ENCODE data around the gene ZNF154.

ZNF154 gene

DNA sequence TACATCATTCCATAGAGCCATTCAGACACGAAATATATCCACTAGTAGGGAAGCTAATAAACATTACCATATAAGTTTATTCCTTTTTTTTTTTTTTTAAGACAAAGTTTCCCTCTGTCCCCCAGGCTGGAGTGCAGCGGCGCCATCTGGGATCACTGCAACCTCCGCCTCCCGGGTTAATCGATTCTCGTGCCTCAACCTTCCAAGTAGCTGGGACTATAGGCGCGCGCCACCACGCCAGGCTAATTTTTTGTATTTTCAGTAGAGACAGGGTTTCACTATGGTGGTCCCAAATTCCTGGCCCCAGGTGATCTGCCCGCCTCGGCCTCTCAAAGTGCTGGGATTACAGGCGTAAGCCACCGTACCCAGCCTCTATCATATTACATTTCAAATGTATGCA is 612 bp upstream of the ZNF154 start:
- no peak overlapping the region for H3K4me2 ChIP-seq (ENCODE audit: insufficient read depth, low read length)
- H4K20me1 ChIP-seq (ENCODE audit: insufficient read depth, low read length): no peaks in the 10 kb centered on the region
- H3K36me3 ChIP-seq (ENCODE audit: insufficient read depth, low read length): peaks cover 12% of the 10 kb centered on the region; the same call in 1 of the 2 replicates
- H3K9me3 ChIP-seq (ENCODE audit: insufficient read depth, low read length, severe bottlenecking): no peaks in the 10 kb centered on the region
- no peak overlapping the region for H3K27ac ChIP-seq (ENCODE audit: low read length)
- peaks cover 5% of the 10 kb centered on the region; the same call in 1 of the 2 replicates for H3K79me2 ChIP-seq (ENCODE audit: insufficient read depth, low read length)
- no peaks in the 10 kb centered on the region for H3K4me1 ChIP-seq (ENCODE audit: insufficient read depth, low read length)
- H2AFZ ChIP-seq (ENCODE audit: low read depth, low read length): no peak overlapping the region
- no peak overlapping the region for H3K9ac ChIP-seq (ENCODE audit: low read depth, low read length)
- ATAC-seq (ENCODE audit: insufficient read depth, low read depth) (no peak), DNase-seq (no peak)
- H3K4me3 ChIP-seq (ENCODE audit: low read depth in 1 of 2, low read length in 2 of 2): no peak overlapping the region
- H3K27me3 ChIP-seq (ENCODE audit: insufficient read depth, low read length, poor library complexity): no peaks in the 10 kb centered on the region
- TF ChIP-seq, protein P1, sequence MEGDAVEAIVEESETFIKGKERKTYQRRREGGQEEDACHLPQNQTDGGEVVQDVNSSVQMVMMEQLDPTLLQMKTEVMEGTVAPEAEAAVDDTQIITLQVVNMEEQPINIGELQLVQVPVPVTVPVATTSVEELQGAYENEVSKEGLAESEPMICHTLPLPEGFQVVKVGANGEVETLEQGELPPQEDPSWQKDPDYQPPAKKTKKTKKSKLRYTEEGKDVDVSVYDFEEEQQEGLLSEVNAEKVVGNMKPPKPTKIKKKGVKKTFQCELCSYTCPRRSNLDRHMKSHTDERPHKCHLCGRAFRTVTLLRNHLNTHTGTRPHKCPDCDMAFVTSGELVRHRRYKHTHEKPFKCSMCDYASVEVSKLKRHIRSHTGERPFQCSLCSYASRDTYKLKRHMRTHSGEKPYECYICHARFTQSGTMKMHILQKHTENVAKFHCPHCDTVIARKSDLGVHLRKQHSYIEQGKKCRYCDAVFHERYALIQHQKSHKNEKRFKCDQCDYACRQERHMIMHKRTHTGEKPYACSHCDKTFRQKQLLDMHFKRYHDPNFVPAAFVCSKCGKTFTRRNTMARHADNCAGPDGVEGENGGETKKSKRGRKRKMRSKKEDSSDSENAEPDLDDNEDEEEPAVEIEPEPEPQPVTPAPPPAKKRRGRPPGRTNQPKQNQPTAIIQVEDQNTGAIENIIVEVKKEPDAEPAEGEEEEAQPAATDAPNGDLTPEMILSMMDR (IDR thresholded peaks at IDR 0.05; ENCODE audit: borderline replicate concordance, extremely low read depth, low read length, poor library complexity, severe bottlenecking): no peak
- no peak for TF ChIP-seq EZH2 (IDR thresholded peaks at IDR 0.05; ENCODE audit: borderline replicate concordance, low read depth, low read length, severe bottlenecking)

DNA sequence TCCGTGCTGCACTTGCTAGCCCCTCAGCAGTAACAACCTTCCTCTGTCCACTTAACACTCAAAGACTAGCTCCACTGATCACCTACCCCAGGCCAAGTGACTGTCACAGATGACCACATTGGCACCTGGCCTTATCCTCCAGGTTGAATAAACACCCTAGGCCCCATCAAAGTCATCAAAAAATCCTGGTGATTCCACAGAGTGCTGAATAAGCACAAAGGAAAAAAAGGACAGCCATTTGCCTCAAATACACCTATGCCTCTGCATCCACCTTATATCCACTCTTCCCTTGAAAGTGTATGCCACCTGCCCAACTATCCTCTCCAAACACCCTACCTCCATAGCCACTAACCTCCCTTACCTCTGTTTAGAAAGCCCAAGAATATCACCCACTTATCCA is 2.7 kb downstream of the ZNF154 start:
- Histone ChIP-seq H3K4me1 (ENCODE audit: insufficient read depth, low read length) (no peaks in the 10 kb centered on the region), H3K4me2 (ENCODE audit: insufficient read depth, low read length) (no peak overlapping the region), H2AFZ (ENCODE audit: low read depth, low read length) (no peak overlapping the region), H3K36me3 (ENCODE audit: insufficient read depth, low read length) (0 out of 2 replicates have a peak, but pooled peaks cover 2% of the 10 kb centered on the region), H3K4me3 (ENCODE audit: low read depth in 1 of 2, low read length in 2 of 2) (no peak overlapping the region), H3K27me3 (ENCODE audit: insufficient read depth, low read length, poor library complexity) (no peaks in the 10 kb centered on the region), H4K20me1 (ENCODE audit: insufficient read depth, low read length) (no peaks in the 10 kb centered on the region), H3K27ac (ENCODE audit: low read length) (no peak overlapping the region), H3K79me2 (ENCODE audit: insufficient read depth, low read length) (peaks cover 6% of the 10 kb centered on the region; the same call in 1 of the 2 replicates), H3K9me3 (ENCODE audit: insufficient read depth, low read length, severe bottlenecking) (no peaks in the 10 kb centered on the region), H3K9ac (ENCODE audit: low read depth, low read length) (no peak overlapping the region)
- ATAC-seq (ENCODE audit: insufficient read depth, low read depth) (no peak), DNase-seq (no peak)
- TF ChIP-seq EZH2 (IDR thresholded peaks at IDR 0.05; ENCODE audit: borderline replicate concordance, low read depth, low read length, severe bottlenecking): no peak
- TF ChIP-seq, protein P1 (IDR thresholded peaks at IDR 0.05; ENCODE audit: borderline replicate concordance, extremely low read depth, low read length, poor library complexity, severe bottlenecking): no peak

- H3K27ac ChIP-seq (ENCODE audit: low read length): no peak overlapping the region
- TF ChIP-seq, protein P1 (IDR thresholded peaks at IDR 0.05; ENCODE audit: borderline replicate concordance, extremely low read depth, low read length, poor library complexity, severe bottlenecking): no peak
- TF ChIP-seq EZH2 (IDR thresholded peaks at IDR 0.05; ENCODE audit: borderline replicate concordance, low read depth, low read length, severe bottlenecking): no peak
- H3K9me3 ChIP-seq (ENCODE audit: insufficient read depth, low read length, severe bottlenecking): no peaks in the 10 kb centered on the region
- no peak overlapping the region for H2AFZ ChIP-seq (ENCODE audit: low read depth, low read length)
- H3K9ac ChIP-seq (ENCODE audit: low read depth, low read length): no peak overlapping the region
- peaks cover 2% of the 10 kb centered on the region; the same call in 1 of the 2 replicates for H4K20me1 ChIP-seq (ENCODE audit: insufficient read depth, low read length)
- H3K36me3 ChIP-seq (ENCODE audit: insufficient read depth, low read length): no peaks in the 10 kb centered on the region
- H3K79me2 ChIP-seq (ENCODE audit: insufficient read depth, low read length): peaks cover 12% of the 10 kb centered on the region
- no peak overlapping the region for H3K4me3 ChIP-seq (ENCODE audit: low read depth in 1 of 2, low read length in 2 of 2)
- DNase-seq (no peak), ATAC-seq (ENCODE audit: insufficient read depth, low read depth) (no peak)
- H3K27me3 ChIP-seq (ENCODE audit: insufficient read depth, low read length, poor library complexity): no peaks in the 10 kb centered on the region
- no peaks in the 10 kb centered on the region for H3K4me1 ChIP-seq (ENCODE audit: insufficient read depth, low read length)
- no peak overlapping the region for H3K4me2 ChIP-seq (ENCODE audit: insufficient read depth, low read length)
These were observed 7.4 kb downstream of the ZNF154 start for GRCh38 chr19:57701625-57702024.
